Spleen (tissue), 7 donors: ENCODE measurements around the gene RADIL.

ENCODE experiments used
- POLR2A ChIP-seq, 3 donors: fragments of 450-650 bp; IDR thresholded peaks; one replicate each; pipeline ENCODE4 v1.5.1; 2017; ENCODE audit warnings: antibody characterized with exemption in 3 of 3, mild to moderate bottlenecking in 1 of 3
- TF ChIP-seq, protein P1 (sequence below), 11 experiments: fragments of 200-600 bp in 7 of 11; fragments of 450-650 bp in 4 of 11; sonication (generic) in 4 of 11; IDR thresholded peaks in 8 of 11; conservative IDR thresholded peaks in 3 of 11; 1 replicate in 7 of 11; 2 replicates in 4 of 11; pipeline versions ENCODE4 v1.4.0 to v1.8.0; 2016 to 2021; ENCODE audit warnings: antibody characterized with exemption in 11 of 11, inconsistent platforms in 4 of 11, mild to moderate bottlenecking in 1 of 11
- donor health status: DM: no; HTN: no; CAD: no; lungs with moderate emphysema.
- donor health status: DM: no; HTN: no; CAD: no.
- donor health status: DM: no; HTN: no; CAD: no.

DNA sequence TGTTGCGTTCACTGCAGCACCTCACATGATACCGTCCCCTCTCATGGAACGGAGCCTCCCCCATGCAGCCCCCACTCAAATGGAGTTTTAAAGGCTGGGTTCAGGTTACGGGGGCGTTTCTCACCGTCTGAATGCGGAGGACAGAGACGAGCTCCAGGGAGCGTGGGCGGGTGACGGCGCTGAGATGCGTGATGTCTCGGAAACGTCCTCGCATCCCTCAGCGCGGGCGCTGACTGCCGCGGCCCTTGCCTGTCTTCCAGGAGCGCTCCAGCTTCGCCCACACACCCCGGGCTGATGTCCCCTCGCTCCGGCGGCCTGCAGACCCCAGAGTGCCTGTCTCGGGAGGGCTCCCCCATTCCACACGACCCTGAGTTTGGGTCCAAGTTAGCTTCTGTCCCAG is 124.7 kb downstream of the RADIL start:
- TF ChIP-seq POLR2A (IDR thresholded peaks at IDR 0.05) = no peak
- TF ChIP-seq, protein P1, sequence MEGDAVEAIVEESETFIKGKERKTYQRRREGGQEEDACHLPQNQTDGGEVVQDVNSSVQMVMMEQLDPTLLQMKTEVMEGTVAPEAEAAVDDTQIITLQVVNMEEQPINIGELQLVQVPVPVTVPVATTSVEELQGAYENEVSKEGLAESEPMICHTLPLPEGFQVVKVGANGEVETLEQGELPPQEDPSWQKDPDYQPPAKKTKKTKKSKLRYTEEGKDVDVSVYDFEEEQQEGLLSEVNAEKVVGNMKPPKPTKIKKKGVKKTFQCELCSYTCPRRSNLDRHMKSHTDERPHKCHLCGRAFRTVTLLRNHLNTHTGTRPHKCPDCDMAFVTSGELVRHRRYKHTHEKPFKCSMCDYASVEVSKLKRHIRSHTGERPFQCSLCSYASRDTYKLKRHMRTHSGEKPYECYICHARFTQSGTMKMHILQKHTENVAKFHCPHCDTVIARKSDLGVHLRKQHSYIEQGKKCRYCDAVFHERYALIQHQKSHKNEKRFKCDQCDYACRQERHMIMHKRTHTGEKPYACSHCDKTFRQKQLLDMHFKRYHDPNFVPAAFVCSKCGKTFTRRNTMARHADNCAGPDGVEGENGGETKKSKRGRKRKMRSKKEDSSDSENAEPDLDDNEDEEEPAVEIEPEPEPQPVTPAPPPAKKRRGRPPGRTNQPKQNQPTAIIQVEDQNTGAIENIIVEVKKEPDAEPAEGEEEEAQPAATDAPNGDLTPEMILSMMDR (IDR thresholded peaks at IDR 0.05 in 8 of 11, conservative IDR thresholded peaks at IDR 0.05 in 3 of 11) = no peak
